GM12878 (cell line): Measurements from ENCODE around the gene LARGE1. TPM values are rescaled to one million over a fixed set of nuclear protein-coding genes. Genes with fewer than 3 reads are reported as not detected.

Experiments
- ATAC-seq: fragments of 200-7000 bp; cut with Tn5 transposase; 3 replicates; pipeline ENCODE4 v1.9.1; 2020; ENCODE audit warnings: mild to moderate bottlenecking, moderate library complexity
- BruUV-seq: library from RNA; stranded (reverse); fragments of 400-500 nt; replicated peaks from 2 replicates; lab custom pipeline; 2021; lab: Mats Ljungman, UMichigan
- CTCF ChIA-PET: fragments of 300-600 bp; sonication (Branson Sonifier 250); formaldehyde crosslinking; extraction: SDS; loops from one replicate; lab custom pipeline; 2021; ENCODE audit warnings: inconsistent platforms; lab: Yijun Ruan, JAX
- POLR2A ChIA-PET: fragments of 350-600 bp; formaldehyde crosslinking; extraction: SDS; loops from one replicate; lab custom pipeline; 2021; ENCODE audit warnings: inconsistent platforms; lab: Charles Lee
- RAD21 ChIA-PET: fragments of 300-600 bp; sonication (Branson Sonifier 250); formaldehyde crosslinking; loops from one replicate; lab custom pipeline; 2023; ENCODE audit warnings: antibody characterized with exemption; ENCODE audit not compliant: unreplicated experiment; lab: Charles Lee
- SMC1A ChIA-PET: fragments of 300-600 bp; sonication (Branson Sonifier 250); formaldehyde crosslinking; loops from one replicate; lab custom pipeline; 2023; ENCODE audit not compliant: unreplicated experiment, uncharacterized antibody; lab: Charles Lee
- DNase-seq: peaks from one replicate; pipeline ENCODE4 v3.0.0-alpha.2; 2011; ENCODE audit warnings: low read depth, low spot score
- FAIRE-seq: peaks from 3 replicates; lab custom pipeline; 2011; peaks lifted over from hg19 to GRCh38; lab: Jason Lieb, UNC
- H2AFZ ChIP-seq: 2 replicates; pipeline ENCODE4 v1.6.0; 2011; ENCODE audit warnings: low read depth, low read length, control low read depth; ENCODE audit not compliant: control insufficient read depth
- H3K27ac ChIP-seq: 2 replicates; pipeline ENCODE4 v1.5.1; 2011; ENCODE audit warnings: control low read depth; ENCODE audit not compliant: control insufficient read depth, insufficient read depth
- H3K27me3 ChIP-seq, 2 experiments: replicated peaks in 1 of 2; 2 replicates each; pipeline versions ENCODE4 v1.6.0 to v1.6.1; 2011; ENCODE audit warnings: low read length in 1 of 2; ENCODE audit not compliant: control insufficient read depth in 2 of 2, insufficient read depth in 2 of 2
- H3K36me3 ChIP-seq, 2 experiments: 2 replicates each; pipeline ENCODE4 v1.5.1; 2011; ENCODE audit warnings: low read length in 1 of 2; ENCODE audit not compliant: control insufficient read depth in 2 of 2, insufficient read depth in 2 of 2
- H3K4me1 ChIP-seq: 2 replicates; pipeline ENCODE4 v1.6.1; 2011; ENCODE audit warnings: mild to moderate bottlenecking, low read length, moderate library complexity, mixed read lengths; ENCODE audit not compliant: control insufficient read depth, insufficient read depth
- H3K4me2 ChIP-seq: 2 replicates; pipeline ENCODE4 v1.6.0; 2011; ENCODE audit warnings: control low read depth; ENCODE audit not compliant: control insufficient read depth, insufficient read depth
- H3K4me3 ChIP-seq: fragments of 200-600 bp; sonication (generic); 2 replicates; pipeline ENCODE4 v1.5.1; 2016
- H3K79me2 ChIP-seq: 2 replicates; pipeline ENCODE4 v1.6.0; 2011; ENCODE audit warnings: low read length; ENCODE audit not compliant: control insufficient read depth, insufficient read depth
- H3K9ac ChIP-seq: 2 replicates; pipeline ENCODE4 v1.8.0; 2011; ENCODE audit warnings: low read length, control low read depth, mixed read lengths; ENCODE audit not compliant: control insufficient read depth, insufficient read depth
- H3K9me3 ChIP-seq: replicated peaks from 3 replicates; pipeline ENCODE4 v1.5.1; 2011; ENCODE audit warnings: mild to moderate bottlenecking, low read length; ENCODE audit not compliant: control insufficient read depth, insufficient read depth
- H4K20me1 ChIP-seq: 2 replicates; pipeline ENCODE4 v1.6.0; 2011; ENCODE audit not compliant: control insufficient read depth, insufficient read depth
- BCL11A ChIP-seq: IDR thresholded peaks from 2 replicates; pipeline ENCODE4 v1.6.1; 2011; ENCODE audit warnings: low read depth, low read length
- CHD2 ChIP-seq: IDR thresholded peaks from 2 replicates; pipeline ENCODE4 v1.6.1; 2011; ENCODE audit warnings: low read depth, low read length, improper control_type of control experiment, borderline replicate concordance
- EGR1 ChIP-seq, 2 experiments: IDR thresholded peaks; 1 replicate in 1 of 2; 2 replicates in 1 of 2; pipeline ENCODE4 v1.6.1; 2011 to 2012; ENCODE audit warnings: low read depth in 2 of 2, low read length in 2 of 2, borderline replicate concordance in 1 of 2, mild to moderate bottlenecking in 1 of 2, moderate library complexity in 1 of 2
- MEF2B ChIP-seq: fragments of 450-650 bp; IDR thresholded peaks from 2 replicates; pipeline ENCODE4 v1.6.1; 2018; ENCODE audit warnings: mild to moderate bottlenecking, moderate library complexity; ENCODE audit not compliant: partially characterized antibody, poor library complexity, severe bottlenecking
- NFXL1 ChIP-seq: fragments of 450-650 bp; IDR thresholded peaks from 2 replicates; pipeline ENCODE4 v1.6.1; 2017; ENCODE audit warnings: antibody characterized with exemption, mild to moderate bottlenecking, borderline replicate concordance
- NFYB ChIP-seq: IDR thresholded peaks from 2 replicates; pipeline ENCODE4 v1.6.1; 2011; ENCODE audit warnings: low read depth, mild to moderate bottlenecking, low read length, improper control_type of control experiment, moderate library complexity; ENCODE audit not compliant: insufficient read depth
- POU2F2 ChIP-seq: IDR thresholded peaks from 3 replicates; pipeline ENCODE4 v1.6.1; 2011; ENCODE audit warnings: low read depth, mild to moderate bottlenecking, low read length, borderline replicate concordance
- RB1 ChIP-seq: fragments of 450-650 bp; formaldehyde crosslinking; IDR thresholded peaks from 2 replicates; pipeline ENCODE4 v1.6.1; 2017; ENCODE audit warnings: mild to moderate bottlenecking, borderline replicate concordance
- SPI1 ChIP-seq: IDR thresholded peaks from 2 replicates; pipeline ENCODE4 v1.6.1; 2011; ENCODE audit warnings: low read depth, mild to moderate bottlenecking, low read length, moderate library complexity, borderline replicate concordance; ENCODE audit not compliant: insufficient read depth
- STAT3 ChIP-seq: IDR thresholded peaks from 2 replicates; pipeline ENCODE4 v1.6.1; 2011; ENCODE audit warnings: low read depth, low read length, improper control_type of control experiment
- TBL1XR1 ChIP-seq: IDR thresholded peaks from 2 replicates; pipeline ENCODE4 v1.6.1; 2012; ENCODE audit warnings: low read depth, low read length, improper control_type of control experiment
- YY1 ChIP-seq: IDR thresholded peaks from 2 replicates; pipeline ENCODE4 v1.6.1; 2011; ENCODE audit warnings: low read depth, mild to moderate bottlenecking, low read length
- WGBS: methylation state at CpG from one replicate; pipeline ENCODE4 v1.1.6; 2016; ENCODE audit warnings: low lambda C conversion rate; ENCODE audit not compliant: insufficient replicate concordance, insufficient coverage; ENCODE audit errors: missing lambda C conversion rate; 5-methylcytosine and 5-hydroxymethylcytosine counted together
- in situ Hi-C: fragments of 300-500 bp; cut with MboI; formaldehyde crosslinking; loops from 9 replicates; pipeline ENCODE4 v1.14.3; 2018; ENCODE audit warnings: mixed read lengths
- intact Hi-C: fragments of 100-400 bp; cut with micrococcal nuclease; formaldehyde crosslinking; loops from one replicate; pipeline ENCODE4 v1.14.2; 2022; ENCODE audit not compliant: unreplicated experiment
- polyA plus RNA-seq, 11 experiments: library from polyadenylated mRNA; depleted of rRNA in 4 of 11; unstranded in 6 of 11; stranded (reverse) in 5 of 11; fragments of >200 nt; fragmentation: Nextera tagmentation in 4 of 11; fragmentation: Illumina TruSeq in 1 of 11; extraction: Ambion mirVana in 4 of 11; extraction: Trizol in 1 of 11; gene quantifications; 1 replicate in 1 of 11; 2 replicates in 10 of 11; pipeline versions ENCODE4 v1.2.1 to v1.2.3, GENCODE V29; 2011 to 2016; ENCODE audit warnings: inconsistent platforms in 2 of 11, missing spikeins in 2 of 11, low read depth in 1 of 11
- total RNA-seq, 4 experiments: library from RNA; depleted of rRNA in 3 of 4; stranded (reverse); fragments of >200 nt in 3 of 4; fragmentation: Illumina TruSeq in 1 of 4; extraction: Trizol in 1 of 4; gene quantifications; 2 replicates each; pipeline versions ENCODE4 v1.2.1 to v1.2.3, GENCODE V29; 2013 to 2021
- TF ChIP-seq, protein P1 (sequence below), 3 experiments: IDR thresholded peaks in 2 of 3; conservative IDR thresholded peaks in 1 of 3; 2 replicates each; pipeline ENCODE4 v1.5.1; 2011; ENCODE audit warnings: low read depth in 3 of 3, low read length in 3 of 3, mild to moderate bottlenecking in 3 of 3, control low read depth in 2 of 3, moderate library complexity in 2 of 3, inconsistent platforms in 1 of 3, mixed read lengths in 1 of 3; ENCODE audit not compliant: control insufficient read depth in 2 of 3, insufficient read depth in 1 of 3; ENCODE audit errors: extremely low read depth in 1 of 3
- TF ChIP-seq, protein P2 (sequence below): IDR thresholded peaks from 2 replicates; pipeline ENCODE4 v1.6.1; 2012; ENCODE audit warnings: low read depth, low read length, improper control_type of control experiment
- TF ChIP-seq, protein P3 (sequence below): fragments of 450-650 bp; formaldehyde crosslinking; IDR thresholded peaks from 2 replicates; pipeline ENCODE4 v1.4.0; 2022; ENCODE audit warnings: mild to moderate bottlenecking, moderate library complexity
- TF ChIP-seq, protein P4 (sequence below): fragments of 450-650 bp; IDR thresholded peaks from 2 replicates; pipeline ENCODE4 v1.6.1; 2017; ENCODE audit warnings: mild to moderate bottlenecking, low read depth, inconsistent platforms; ENCODE audit not compliant: poor library complexity, severe bottlenecking

LARGE1 gene
- total and polyA plus RNA-seq, 10 of the 15 experiments (the other 5 are each of a cell fraction or from before 2014, with no cell fraction given), result 3.2 to 41.4 (median 17.3) TPM

DNA sequence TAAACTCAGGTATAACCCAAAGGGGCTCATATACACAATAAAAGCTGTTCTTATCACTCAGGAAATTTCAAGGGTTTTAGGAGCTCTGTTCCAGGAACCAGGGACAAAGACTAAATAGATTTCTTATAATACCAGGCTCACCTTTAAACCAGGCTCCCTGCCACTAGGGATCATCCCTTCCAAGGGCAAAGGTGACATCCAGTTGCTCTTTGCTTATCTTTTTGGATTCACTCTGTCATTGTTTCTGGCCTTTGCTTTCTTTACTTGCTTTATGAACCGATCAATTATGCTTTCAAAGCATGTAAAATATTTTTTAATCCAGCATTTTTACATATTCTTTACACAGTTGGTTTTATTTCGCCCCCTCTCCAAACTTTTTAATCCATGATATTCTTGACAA, 540.4 kb downstream of the LARGE1 start:
- 98% methylated on average over 2 of the region's 2 CpGs for WGBS
- BruUV-seq, result no TSS peak
- TF ChIP-seq STAT3, result no peak
- no peak for TF ChIP-seq BCL11A
- TF ChIP-seq, protein P1, sequence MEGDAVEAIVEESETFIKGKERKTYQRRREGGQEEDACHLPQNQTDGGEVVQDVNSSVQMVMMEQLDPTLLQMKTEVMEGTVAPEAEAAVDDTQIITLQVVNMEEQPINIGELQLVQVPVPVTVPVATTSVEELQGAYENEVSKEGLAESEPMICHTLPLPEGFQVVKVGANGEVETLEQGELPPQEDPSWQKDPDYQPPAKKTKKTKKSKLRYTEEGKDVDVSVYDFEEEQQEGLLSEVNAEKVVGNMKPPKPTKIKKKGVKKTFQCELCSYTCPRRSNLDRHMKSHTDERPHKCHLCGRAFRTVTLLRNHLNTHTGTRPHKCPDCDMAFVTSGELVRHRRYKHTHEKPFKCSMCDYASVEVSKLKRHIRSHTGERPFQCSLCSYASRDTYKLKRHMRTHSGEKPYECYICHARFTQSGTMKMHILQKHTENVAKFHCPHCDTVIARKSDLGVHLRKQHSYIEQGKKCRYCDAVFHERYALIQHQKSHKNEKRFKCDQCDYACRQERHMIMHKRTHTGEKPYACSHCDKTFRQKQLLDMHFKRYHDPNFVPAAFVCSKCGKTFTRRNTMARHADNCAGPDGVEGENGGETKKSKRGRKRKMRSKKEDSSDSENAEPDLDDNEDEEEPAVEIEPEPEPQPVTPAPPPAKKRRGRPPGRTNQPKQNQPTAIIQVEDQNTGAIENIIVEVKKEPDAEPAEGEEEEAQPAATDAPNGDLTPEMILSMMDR (IDR thresholded peaks at IDR 0.05 in 2 of 3, conservative IDR thresholded peaks at IDR 0.05 in 1 of 3; ENCODE audit: control insufficient read depth in 2 of 3, extremely low read depth in 1 of 3, insufficient read depth in 1 of 3, low read depth in 3 of 3, low read length in 3 of 3), result no peak
- TF ChIP-seq, protein P2, sequence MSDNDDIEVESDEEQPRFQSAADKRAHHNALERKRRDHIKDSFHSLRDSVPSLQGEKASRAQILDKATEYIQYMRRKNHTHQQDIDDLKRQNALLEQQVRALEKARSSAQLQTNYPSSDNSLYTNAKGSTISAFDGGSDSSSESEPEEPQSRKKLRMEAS, result no peak
- no peak for TF ChIP-seq TBL1XR1
- no peak for TF ChIP-seq CHD2
- TF ChIP-seq MEF2B, result no peak
- no peak for TF ChIP-seq SPI1
- TF ChIP-seq, protein P3, sequence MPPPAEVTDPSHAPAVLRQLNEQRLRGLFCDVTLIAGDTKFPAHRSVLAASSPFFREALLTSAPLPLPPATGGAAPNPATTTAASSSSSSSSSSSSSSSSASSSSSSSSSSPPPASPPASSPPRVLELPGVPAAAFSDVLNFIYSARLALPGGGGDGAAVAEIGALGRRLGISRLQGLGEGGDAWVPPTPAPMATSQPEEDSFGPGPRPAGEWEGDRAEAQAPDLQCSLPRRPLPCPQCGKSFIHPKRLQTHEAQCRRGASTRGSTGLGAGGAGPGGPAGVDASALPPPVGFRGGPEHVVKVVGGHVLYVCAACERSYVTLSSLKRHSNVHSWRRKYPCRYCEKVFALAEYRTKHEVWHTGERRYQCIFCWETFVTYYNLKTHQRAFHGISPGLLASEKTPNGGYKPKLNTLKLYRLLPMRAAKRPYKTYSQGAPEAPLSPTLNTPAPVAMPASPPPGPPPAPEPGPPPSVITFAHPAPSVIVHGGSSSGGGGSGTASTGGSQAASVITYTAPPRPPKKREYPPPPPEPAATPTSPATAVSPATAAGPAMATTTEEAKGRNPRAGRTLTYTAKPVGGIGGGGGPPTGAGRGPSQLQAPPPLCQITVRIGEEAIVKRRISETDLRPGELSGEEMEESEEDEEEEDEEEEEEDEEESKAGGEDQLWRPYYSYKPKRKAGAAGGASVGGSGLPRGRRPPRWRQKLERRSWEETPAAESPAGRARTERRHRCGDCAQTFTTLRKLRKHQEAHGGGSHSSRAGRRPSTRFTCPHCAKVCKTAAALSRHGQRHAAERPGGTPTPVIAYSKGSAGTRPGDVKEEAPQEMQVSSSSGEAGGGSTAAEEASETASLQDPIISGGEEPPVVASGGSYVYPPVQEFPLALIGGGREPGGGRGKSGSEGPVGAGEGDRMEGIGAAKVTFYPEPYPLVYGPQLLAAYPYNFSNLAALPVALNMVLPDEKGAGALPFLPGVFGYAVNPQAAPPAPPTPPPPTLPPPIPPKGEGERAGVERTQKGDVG (CRISPR knock-in tag), result no peak
- no peak for TF ChIP-seq NFYB
- no peak for TF ChIP-seq NFXL1
- no peak for TF ChIP-seq YY1
- no peak for TF ChIP-seq POU2F2
- TF ChIP-seq, protein P4, sequence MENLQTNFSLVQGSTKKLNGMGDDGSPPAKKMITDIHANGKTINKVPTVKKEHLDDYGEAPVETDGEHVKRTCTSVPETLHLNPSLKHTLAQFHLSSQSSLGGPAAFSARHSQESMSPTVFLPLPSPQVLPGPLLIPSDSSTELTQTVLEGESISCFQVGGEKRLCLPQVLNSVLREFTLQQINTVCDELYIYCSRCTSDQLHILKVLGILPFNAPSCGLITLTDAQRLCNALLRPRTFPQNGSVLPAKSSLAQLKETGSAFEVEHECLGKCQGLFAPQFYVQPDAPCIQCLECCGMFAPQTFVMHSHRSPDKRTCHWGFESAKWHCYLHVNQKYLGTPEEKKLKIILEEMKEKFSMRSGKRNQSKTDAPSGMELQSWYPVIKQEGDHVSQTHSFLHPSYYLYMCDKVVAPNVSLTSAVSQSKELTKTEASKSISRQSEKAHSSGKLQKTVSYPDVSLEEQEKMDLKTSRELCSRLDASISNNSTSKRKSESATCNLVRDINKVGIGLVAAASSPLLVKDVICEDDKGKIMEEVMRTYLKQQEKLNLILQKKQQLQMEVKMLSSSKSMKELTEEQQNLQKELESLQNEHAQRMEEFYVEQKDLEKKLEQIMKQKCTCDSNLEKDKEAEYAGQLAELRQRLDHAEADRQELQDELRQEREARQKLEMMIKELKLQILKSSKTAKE, result no peak
- TF ChIP-seq EGR1 (IDR thresholded peaks at IDR 0.05; ENCODE audit: borderline replicate concordance in 1 of 2, low read depth in 2 of 2, low read length in 2 of 2), result no peak
- no peak for TF ChIP-seq RB1

More for the DNA sequence above, 540.4 kb downstream of the LARGE1 start:
- Histone ChIP-seq H3K9me3 (no peaks in the 10 kb centered on the region; the same call in 1 of the 3 replicates), H3K4me1 (no peaks in the 10 kb centered on the region), H3K79me2 (no peaks in the 10 kb centered on the region), H3K9ac (no peak overlapping the region), H2AFZ (no peak overlapping the region), H3K36me3 (peaks cover 0 to 4% of the 10 kb centered on the region in 2 experiments; a peak in 3 of 4 replicates), H3K27me3 (no peaks in the 10 kb centered on the region), H4K20me1 (no peaks in the 10 kb centered on the region), H3K4me2 (no peak overlapping the region), H3K4me3 (no peak overlapping the region), H3K27ac (no peak overlapping the region)
- ATAC-seq, result no peak
- intact Hi-C loops (no loop called here), in situ Hi-C loops (no loop called here)
- CTCF ChIA-PET, result interaction anchor here (1.4 kb wide), 1 partner anchor 16 kb away, joined by 4 read pairs; no protein-coding TSS in a partner anchor
- POLR2A ChIA-PET, result no interaction called here
- DNase-seq, result no peak
- RAD21 ChIA-PET, result no interaction called here
- SMC1A ChIA-PET, result interaction anchor here (0.7 to 1.5 kb wide), 2 partner anchors 14 to 900 kb away, joined by 3 to 5 read pairs; no protein-coding TSS in a partner anchor
- FAIRE-seq, result no peak
